Left cardiac atrium (tissue), 4 donors: ENCODE results near the gene ATP6V1G2. TPM values are rescaled to one million over a fixed set of nuclear protein-coding genes. Genes with fewer than 3 reads are reported as not detected.

Source experiments
- ATAC-seq, 2 donors: fragments of 200-7000 bp; cut with Tn5 transposase; one replicate each; pipeline ENCODE4 v1.9.1; 2020; ENCODE audit warnings: mild to moderate bottlenecking in 2 of 2, moderate library complexity in 2 of 2
- DNase-seq: peaks from one replicate; pipeline ENCODE4 v3.0.0-alpha.2; 2020
- intact Hi-C, 2 donors: fragments of 100-400 bp; cut with DNase I; formaldehyde crosslinking; loops; one replicate each; pipeline versions ENCODE4 v1.14.1 to v1.15.1; 2022 to 2023
- total RNA-seq, 2 donors: library from RNA; stranded (reverse); fragmentation: NEBNext Ultra II Directional; extraction: Animal tissue kit (Norgen Biotek cat#: 25700); gene quantifications; one replicate each; pipeline ENCODE4 v1.2.1, GENCODE V29; 2021
- donor health status: DM: no; HTN: yes; CAD: no.
- donor health status: DM: no; HTN: yes; CAD: no; lungs with severe emphysema.
- donor health status: DM: yes; HTN: yes; CAD: no.
- donor health status: Dilated cardiomyopathy.

Gene ATP6V1G2
- total RNA-seq, 2 donors from 2014 or later, result 1.9 to 2.7 TPM

DNA sequence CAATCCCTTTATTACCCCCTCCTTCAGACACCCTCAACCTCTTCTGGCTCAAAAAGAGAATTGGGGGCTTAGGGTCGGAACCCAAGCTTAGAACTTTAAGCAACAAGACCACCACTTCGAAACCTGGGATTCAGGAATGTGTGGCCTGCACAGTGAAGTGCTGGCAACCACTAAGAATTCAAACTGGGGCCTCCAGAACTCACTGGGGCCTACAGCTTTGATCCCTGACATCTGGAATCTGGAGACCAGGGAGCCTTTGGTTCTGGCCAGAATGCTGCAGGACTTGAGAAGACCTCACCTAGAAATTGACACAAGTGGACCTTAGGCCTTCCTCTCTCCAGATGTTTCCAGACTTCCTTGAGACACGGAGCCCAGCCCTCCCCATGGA lies 31.2 kb upstream of the ATP6V1G2 start:
- intact Hi-C loops, result no loop called here
- no peak for ATAC-seq

DNA sequence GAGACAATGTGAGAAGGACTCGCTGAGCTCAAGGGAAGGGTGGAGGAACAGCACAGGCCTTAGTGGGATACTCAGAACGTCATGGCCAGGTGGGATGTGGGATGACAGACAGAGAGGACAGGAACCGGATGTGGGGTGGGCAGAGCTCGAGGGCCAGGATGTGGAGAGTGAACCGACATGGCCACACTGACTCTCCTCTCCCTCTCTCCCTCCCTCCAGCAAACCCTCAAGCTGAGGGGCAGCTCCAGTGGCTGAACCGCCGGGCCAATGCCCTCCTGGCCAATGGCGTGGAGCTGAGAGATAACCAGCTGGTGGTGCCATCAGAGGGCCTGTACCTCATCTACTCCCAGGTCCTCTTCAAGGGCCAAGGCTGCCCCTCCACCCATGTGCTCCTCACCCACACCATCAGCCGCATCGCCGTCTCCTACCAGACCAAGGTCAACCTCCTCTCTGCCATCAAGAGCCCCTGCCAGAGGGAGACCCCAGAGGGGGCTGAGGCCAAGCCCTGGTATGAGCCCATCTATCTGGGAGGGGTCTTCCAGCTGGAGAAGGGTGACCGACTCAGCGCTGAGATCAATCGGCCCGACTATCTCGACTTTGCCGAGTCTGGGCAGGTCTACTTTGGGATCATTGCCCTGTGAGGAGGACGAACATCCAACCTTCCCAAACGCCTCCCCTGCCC lies 30.6 kb upstream of the ATP6V1G2 start:
- ATAC-seq (no peak), DNase-seq (no peak)
- intact Hi-C loops, result no loop called here

More for the DNA sequence above, 31.2 kb upstream of the ATP6V1G2 start:
- DNase-seq, result no peak

GRCh38 chr6:31575952-31576685 lies 29.7 kb upstream of the ATP6V1G2 start:
- ATAC-seq (no peak), DNase-seq (no peak)
- intact Hi-C loops, result no loop called here

GRCh38 chr6:31575335-31575901 lies 29.0 kb upstream of the ATP6V1G2 start, which contains the start of gene TNF:
TSS of gene TNF (plus strand) at chr6:31575565. CDS start at chr6:31575742, 177 bp downstream.
- ATAC-seq (peak; percentile 47 to 59), DNase-seq (peak; percentile 45)
- intact Hi-C loops, result no loop called here

DNA sequence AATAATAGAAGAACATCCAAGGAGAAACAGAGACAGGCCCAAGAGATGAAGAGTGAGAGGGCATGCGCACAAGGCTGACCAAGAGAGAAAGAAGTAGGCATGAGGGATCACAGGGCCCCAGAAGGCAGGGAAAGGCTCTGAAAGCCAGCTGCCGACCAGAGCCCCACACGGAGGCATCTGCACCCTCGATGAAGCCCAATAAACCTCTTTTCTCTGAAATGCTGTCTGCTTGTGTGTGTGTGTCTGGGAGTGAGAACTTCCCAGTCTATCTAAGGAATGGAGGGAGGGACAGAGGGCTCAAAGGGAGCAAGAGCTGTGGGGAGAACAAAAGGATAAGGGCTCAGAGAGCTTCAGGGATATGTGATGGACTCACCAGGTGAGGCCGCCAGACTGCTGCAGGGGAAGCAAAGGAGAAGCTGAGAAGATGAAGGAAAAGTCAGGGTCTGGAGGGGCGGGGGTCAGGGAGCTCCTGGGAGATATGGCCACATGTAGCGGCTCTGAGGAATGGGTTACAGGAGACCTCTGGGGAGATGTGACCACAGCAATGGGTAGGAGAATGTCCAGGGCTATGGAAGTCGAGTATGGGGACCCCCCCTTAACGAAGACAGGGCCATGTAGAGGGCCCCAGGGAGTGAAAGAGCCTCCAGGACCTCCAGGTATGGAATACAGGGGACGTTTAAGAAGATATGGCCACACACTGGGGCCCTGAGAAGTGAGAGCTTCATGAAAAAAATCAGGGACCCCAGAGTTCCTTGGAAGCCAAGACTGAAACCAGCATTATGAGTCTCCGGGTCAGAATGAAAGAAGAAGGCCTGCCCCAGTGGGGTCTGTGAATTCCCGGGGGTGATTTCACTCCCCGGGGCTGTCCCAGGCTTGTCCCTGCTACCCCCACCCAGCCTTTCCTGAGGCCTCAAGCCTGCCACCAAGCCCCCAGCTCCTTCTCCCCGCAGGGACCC lies 28.0 kb upstream of the ATP6V1G2 start:
- no peak for DNase-seq
- no peak for ATAC-seq
- intact Hi-C loops, result no loop called here

DNA sequence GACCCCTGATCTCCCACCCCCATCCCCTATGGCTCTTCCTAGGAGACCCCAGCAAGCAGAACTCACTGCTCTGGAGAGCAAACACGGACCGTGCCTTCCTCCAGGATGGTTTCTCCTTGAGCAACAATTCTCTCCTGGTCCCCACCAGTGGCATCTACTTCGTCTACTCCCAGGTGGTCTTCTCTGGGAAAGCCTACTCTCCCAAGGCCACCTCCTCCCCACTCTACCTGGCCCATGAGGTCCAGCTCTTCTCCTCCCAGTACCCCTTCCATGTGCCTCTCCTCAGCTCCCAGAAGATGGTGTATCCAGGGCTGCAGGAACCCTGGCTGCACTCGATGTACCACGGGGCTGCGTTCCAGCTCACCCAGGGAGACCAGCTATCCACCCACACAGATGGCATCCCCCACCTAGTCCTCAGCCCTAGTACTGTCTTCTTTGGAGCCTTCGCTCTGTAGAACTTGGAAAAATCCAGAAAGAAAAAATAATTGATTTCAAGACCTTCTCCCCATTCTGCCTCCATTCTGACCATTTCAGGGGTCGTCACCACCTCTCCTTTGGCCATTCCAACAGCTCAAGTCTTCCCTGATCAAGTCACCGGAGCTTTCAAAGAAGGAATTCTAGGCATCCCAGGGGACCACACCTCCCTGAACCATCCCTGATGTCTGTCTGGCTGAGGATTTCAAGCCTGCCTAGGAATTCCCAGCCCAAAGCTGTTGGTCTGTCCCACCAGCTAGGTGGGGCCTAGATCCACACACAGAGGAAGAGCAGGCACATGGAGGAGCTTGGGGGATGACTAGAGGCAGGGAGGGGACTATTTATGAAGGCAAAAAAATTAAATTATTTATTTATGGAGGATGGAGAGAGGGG lies 27.1 kb upstream of the ATP6V1G2 start:
- no peak for ATAC-seq
- no peak for DNase-seq
- intact Hi-C loops, result no loop called here

DNA sequence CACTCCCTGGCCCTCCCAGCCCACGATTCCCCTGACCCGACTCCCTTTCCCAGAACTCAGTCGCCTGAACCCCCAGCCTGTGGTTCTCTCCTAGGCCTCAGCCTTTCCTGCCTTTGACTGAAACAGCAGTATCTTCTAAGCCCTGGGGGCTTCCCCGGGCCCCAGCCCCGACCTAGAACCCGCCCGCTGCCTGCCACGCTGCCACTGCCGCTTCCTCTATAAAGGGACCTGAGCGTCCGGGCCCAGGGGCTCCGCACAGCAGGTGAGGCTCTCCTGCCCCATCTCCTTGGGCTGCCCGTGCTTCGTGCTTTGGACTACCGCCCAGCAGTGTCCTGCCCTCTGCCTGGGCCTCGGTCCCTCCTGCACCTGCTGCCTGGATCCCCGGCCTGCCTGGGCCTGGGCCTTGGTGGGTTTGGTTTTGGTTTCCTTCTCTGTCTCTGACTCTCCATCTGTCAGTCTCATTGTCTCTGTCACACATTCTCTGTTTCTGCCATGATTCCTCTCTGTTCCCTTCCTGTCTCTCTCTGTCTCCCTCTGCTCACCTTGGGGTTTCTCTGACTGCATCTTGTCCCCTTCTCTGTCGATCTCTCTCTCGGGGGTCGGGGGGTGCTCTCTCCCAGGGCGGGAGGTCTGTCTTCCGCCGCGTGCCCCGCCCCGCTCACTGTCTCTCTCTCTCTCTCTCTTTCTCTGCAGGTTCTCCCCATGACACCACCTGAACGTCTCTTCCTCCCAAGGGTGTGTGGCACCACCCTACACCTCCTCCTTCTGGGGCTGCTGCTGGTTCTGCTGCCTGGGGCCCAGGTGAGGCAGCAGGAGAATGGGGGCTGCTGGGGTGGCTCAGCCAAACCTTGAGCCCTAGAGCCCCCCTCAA lies 25.9 kb upstream of the ATP6V1G2 start, which contains the start of gene LTA:
TSS of gene LTA (plus strand) at position 249 of the 871 bp plus-strand sequence. CDS start at position 703, 454 bp downstream.
- DNase-seq (no peak), ATAC-seq (peak in 1 of 2 donors; percentile 23)
- intact Hi-C loops, result no loop called here

DNA sequence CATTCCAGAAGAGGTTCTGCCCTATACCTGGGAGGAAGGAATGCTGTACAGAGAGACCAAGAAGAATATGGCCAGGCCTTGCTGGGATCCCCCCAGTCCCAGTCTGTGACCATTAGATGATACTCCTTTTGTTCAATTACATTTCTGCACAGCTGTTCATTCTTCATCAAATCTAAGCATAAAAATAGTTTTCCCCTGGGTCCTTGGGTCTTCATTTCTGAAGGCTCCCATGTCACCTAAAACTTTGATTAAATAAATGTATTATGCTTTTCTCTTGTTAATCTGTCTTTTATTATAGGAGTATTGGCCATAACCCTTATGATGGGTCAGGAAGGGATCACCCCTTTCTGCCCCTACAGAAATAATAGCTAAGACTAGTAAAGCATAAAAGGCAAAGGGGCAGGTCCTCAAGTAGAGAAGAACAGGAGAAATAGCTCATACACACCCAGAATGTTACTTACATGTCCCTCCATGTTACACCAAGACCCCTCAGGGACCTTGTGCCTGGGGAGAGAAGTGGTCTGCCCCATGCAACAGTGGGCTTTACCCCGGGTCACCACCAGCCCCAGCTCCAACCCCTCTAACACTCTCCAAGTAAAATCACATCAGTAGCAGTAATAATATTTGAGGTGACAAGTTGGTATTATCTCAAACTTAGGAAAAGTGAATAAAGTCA lies 23.6 kb upstream of the ATP6V1G2 start:
- intact Hi-C loops, result no loop called here
- DNase-seq (no peak), ATAC-seq (no peak)

DNA sequence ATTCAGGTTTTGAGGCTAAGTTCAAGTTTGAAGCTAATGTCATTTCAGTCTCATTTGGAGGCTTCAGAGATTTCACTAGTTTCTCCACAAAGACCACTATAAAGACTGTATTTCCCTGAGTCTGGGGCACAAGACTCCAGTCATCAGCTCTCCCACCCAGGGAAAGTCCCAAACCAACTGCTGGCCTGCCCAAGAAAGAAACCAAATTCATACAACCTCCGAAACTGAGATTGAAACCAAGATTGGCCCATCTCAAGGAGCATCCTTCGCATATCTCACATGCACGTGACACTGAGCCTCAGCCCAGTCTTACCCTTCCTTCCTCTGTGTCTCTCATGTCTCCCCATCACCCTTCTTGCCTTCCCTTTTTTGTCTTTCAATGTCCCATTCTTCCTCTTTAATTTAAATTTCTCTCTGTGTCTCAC lies 22.1 kb upstream of the ATP6V1G2 start:
- ATAC-seq (peak; percentile 43 to 61), DNase-seq (no peak)
- intact Hi-C loops, result no loop called here

DNA sequence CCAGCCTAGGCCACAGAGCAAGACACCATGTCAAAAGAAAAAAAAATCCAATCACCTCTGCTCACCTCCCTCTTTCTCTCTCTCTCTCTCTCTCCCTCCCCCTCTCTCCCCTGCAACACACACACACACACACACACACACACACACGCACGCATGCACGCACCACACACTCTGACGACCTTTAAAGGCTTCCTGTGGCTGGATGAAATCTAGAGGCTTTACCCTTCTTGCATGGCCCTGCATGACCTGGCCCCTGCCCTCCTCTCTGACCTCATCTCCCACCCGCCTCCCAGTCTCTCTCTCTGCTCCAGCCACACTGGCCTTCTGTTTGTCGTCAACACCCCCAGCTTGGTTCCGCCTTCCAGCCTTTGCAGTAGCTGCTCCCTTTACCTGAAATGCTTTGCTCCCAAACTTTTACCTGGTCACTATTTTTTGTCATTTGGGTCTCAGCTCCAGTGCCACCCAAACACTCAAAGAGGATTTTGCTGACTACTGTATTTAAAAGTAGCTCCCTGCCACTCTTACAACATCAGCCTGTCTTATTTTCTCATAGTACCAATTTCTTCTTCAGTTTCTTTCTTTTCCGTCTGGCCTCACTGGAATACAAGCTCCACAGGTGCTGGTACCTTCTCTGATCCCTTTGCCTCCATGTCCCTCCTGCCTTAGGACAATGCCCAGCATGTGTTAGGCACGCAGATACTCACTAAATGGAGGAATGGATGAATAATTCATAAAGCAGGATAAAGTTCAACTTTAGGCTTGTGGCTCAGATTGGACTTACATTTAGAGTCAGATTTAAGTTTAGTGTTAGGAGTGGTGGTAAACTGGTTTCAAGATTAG lies 21.3 kb upstream of the ATP6V1G2 start:
- no peak for DNase-seq
- intact Hi-C loops, result no loop called here
- no peak for ATAC-seq

- DNase-seq (no peak), ATAC-seq (no peak)
- intact Hi-C loops, result no loop called here
These were observed 14.3 kb upstream of the ATP6V1G2 start for GRCh38 chr6:31560697-31561058.

DNA sequence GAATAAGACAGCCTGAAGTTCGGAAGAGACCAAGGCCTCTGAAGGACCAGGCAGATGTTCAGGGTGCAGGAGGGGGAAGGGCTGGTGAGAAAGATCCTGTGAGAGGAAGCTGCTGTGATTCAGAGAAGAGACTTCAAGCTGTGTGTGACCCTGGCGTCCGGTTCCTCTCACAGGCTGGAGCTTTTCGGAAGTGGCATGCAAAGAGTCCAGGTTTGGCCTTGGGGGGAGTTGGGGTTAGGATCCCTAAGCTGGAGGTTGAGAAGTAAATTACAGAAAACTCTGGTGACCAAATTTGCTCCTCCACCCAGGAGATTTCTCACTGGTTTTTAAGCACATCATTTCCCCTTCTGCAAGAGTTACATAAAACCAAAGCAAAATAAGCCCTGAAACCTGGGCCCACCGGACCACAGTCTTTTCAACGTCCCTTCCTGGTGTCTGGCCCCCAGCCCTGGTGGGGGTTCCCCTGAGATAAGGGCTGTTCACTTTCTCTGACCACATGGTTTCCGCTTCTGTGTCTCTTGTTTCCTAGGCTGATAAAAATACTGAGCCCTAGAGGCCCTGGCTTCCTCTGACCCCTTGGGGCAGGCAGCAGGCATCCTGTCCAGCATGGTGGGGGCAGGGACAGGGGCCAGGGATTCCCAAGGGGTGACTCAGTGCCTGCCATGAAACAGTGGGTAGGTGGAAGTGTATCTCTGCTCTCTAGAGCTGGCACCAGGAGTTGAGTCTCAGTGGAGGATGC lies 13.7 kb upstream of the ATP6V1G2 start:
- ATAC-seq, result peak; percentile 82 to 88
- intact Hi-C loops, result no loop called here
- peak; percentile 82 for DNase-seq

DNA sequence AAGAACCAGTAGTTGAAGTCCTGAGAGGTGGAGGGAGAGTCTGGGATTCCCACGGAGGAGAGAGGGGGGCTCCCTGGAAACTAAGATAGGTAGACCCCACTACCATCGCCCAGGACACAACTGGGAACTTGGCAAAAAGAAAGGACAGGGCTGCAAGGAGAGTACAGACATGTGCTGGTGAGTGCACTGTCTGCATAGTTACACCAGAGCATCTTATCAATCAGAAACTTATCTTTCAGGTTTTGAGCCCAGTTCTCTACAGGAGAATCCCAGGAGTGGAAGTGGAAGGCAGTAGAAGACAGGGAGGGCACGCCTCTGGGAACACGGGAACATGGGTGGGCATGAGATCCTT lies 13.2 kb upstream of the ATP6V1G2 start:
- DNase-seq (no peak), ATAC-seq (no peak)
- intact Hi-C loops, result no loop called here

- ATAC-seq, result peak; percentile 51 to 65
- DNase-seq, result no peak
- intact Hi-C loops, result no loop called here
These were observed 12.5 kb upstream of the ATP6V1G2 start for GRCh38 chr6:31558631-31559500.

DNA sequence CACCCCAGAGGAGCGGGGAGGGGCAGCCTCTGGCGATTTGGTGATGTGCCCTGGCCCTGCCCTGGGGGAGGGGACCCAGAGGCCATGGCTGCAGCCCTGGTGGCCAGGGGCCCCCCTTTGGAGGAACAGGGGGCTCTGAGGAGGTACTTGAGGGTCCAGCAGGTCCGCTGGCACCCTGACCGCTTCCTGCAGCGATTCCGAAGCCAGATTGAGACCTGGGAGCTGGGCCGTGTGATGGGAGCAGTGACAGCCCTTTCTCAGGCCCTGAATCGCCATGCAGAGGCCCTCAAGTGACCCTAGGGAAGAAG lies 11.9 kb upstream of the ATP6V1G2 start:
- ATAC-seq (no peak), DNase-seq (no peak)
- intact Hi-C loops, result no loop called here
